ENCODE results near the gene RP2.

RP2 gene

GRCh38 chrX:46836701-46837557 is at the start of gene RP2:
Gene RP2 (plus strand): TSS chrX:46837043. CDS start chrX:46837101, 58 bp downstream.
- peak; percentile 91 for DNase-seq (ENCODE audit: low spot score)

- no peak for DNase-seq (ENCODE audit: low spot score)
These were observed 47.9 kb upstream of the RP2 start for GRCh38 chrX:46788902-46789301.

GRCh38 chrX:46791927-46792809 is 44.7 kb upstream of the RP2 start:
- no peak for DNase-seq (ENCODE audit: low spot score)

- DNase-seq (ENCODE audit: low spot score): no peak
These were observed 44.0 kb upstream of the RP2 start for GRCh38 chrX:46792810-46793188.

GRCh38 chrX:46793386-46794143 is 43.3 kb upstream of the RP2 start:
- no peak for DNase-seq (ENCODE audit: low spot score)

- peak; percentile 35 for DNase-seq (ENCODE audit: low spot score)
These were observed 40.2 kb upstream of the RP2 start for GRCh38 chrX:46796574-46797191.

GRCh38 chrX:46803140-46803539 is 33.7 kb upstream of the RP2 start:
- DNase-seq (ENCODE audit: low spot score): no peak

- no peak for DNase-seq (ENCODE audit: low spot score)
These were observed 31.6 kb upstream of the RP2 start for GRCh38 chrX:46805270-46805669.

- DNase-seq (ENCODE audit: low spot score): no peak
These were observed 25.7 kb upstream of the RP2 start for GRCh38 chrX:46811121-46811520.

GRCh38 chrX:46812445-46812844 is 24.4 kb upstream of the RP2 start:
- no peak for DNase-seq (ENCODE audit: low spot score)

GRCh38 chrX:46814966-46815365 is 21.9 kb upstream of the RP2 start:
- no peak for DNase-seq (ENCODE audit: low spot score)

GRCh38 chrX:46819136-46819535 is 17.7 kb upstream of the RP2 start:
- no peak for DNase-seq (ENCODE audit: low spot score)

GRCh38 chrX:46820391-46821100 is 16.3 kb upstream of the RP2 start:
- DNase-seq (ENCODE audit: low spot score): no peak

GRCh38 chrX:46823481-46823880 is 13.4 kb upstream of the RP2 start:
- no peak for DNase-seq (ENCODE audit: low spot score)

GRCh38 chrX:46831765-46832327 is 5.0 kb upstream of the RP2 start:
- no peak for DNase-seq (ENCODE audit: low spot score)

GRCh38 chrX:46837558-46838485 is 979 bp downstream of the RP2 start:
- no peak for DNase-seq (ENCODE audit: low spot score)

- DNase-seq (ENCODE audit: low spot score): no peak
These were observed 1.6 kb downstream of the RP2 start for GRCh38 chrX:46838486-46838870.

GRCh38 chrX:46838974-46839480 is 2.2 kb downstream of the RP2 start:
- DNase-seq (ENCODE audit: low spot score): no peak

- no peak for DNase-seq (ENCODE audit: low spot score)
These were observed 4.1 kb downstream of the RP2 start for GRCh38 chrX:46840946-46841345.

GRCh38 chrX:46841346-46841745 is 4.5 kb downstream of the RP2 start:
- DNase-seq (ENCODE audit: low spot score): peak; percentile 58
